GM10248 (cell line): ENCODE results near the gene PLCB4.

Experiments used
- CTCF ChIA-PET: fragments of 300-600 bp; sonication (Branson Sonifier 250); formaldehyde crosslinking; extraction: SDS; loops from one replicate; lab custom pipeline; 2021; ENCODE audit warnings: antibody characterized with exemption; lab: Yijun Ruan, JAX
- POLR2A ChIA-PET: fragments of 350-650 bp; sonication (Branson Sonifier 250); formaldehyde crosslinking; extraction: SDS; loops from one replicate; lab custom pipeline; 2020; ENCODE audit warnings: antibody characterized with exemption; lab: Yijun Ruan, JAX
- DNase-seq: peaks from one replicate; pipeline ENCODE4 v3.0.0; 2012; ENCODE audit errors: extremely low spot score
- CTCF ChIP-seq: IDR thresholded peaks from 2 replicates; pipeline ENCODE4 v1.5.1; 2012; ENCODE audit warnings: mild to moderate bottlenecking, low read depth; ENCODE audit errors: extremely low read depth, missing control alignments, control extremely low read depth

The PLCB4 gene

GRCh38 chr20:9441948-9442347, 373.1 kb downstream of the PLCB4 start:
- POLR2A ChIA-PET = no interaction called here
- DNase-seq = no peak
- TF ChIP-seq CTCF = no peak
- CTCF ChIA-PET = interaction anchor here (1.2 to 1.5 kb wide), 2 partner anchors 17 to 34 kb away, joined by 3 to 4 read pairs; no protein-coding TSS in a partner anchor

- CTCF ChIA-PET = no interaction called here
- no peak for TF ChIP-seq CTCF
- POLR2A ChIA-PET = no interaction called here
- peak; percentile 7 for DNase-seq
These were observed 374.0 kb downstream of the PLCB4 start for GRCh38 chr20:9442858-9443257.

DNA sequence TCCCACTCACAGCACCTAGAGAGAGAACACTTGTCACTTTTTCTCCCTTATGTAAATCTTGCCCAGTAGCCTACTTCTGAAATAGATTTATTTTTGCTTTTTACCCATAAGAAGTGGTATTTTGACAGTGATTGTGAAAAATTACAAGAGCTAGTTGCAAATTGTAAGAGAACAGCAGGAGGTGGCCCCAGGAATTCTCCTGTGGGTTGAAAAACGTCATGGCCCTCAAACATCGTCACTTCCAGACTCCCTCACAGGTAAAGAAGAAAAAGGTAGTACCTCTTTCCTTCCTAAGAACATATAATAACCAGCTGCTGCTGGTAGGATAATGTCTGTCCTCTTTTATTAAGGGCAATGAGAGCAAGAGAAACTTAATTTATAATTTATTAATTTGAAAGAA, 376.0 kb downstream of the PLCB4 start:
- no peak for DNase-seq
- ChIA-PET CTCF (interaction anchor here (1.5 kb wide), 1 partner anchor 25 kb away, joined by 3 read pairs; no protein-coding TSS in a partner anchor), POLR2A (no interaction called here)
- no peak for TF ChIP-seq CTCF

DNA sequence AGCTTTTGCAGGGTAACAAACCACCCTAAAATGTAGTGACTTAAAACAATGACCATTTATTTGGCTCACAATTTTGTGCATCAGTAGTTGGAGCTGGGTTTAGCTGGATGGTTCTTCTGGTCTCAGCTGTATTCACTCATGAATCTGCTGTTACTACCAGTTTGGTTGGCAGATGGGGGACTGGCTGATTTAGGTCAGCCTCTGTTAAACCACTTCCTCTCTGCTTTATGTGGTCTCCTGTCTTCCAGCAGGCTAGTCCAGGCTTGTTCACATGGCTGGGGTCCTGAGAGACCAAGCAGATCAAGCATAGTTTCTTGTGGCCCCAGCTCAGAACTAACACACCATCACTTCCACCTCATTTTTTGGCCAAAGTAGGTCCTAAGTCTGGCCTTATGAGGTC, 378.3 kb downstream of the PLCB4 start:
- no peak for DNase-seq
- TF ChIP-seq CTCF = no peak
- CTCF ChIA-PET = interaction anchor here (1.4 to 4.8 kb wide), 3 partner anchors 11 to 39 kb away, joined by 3 to 28 read pairs (median 20); no protein-coding TSS in a partner anchor
- POLR2A ChIA-PET = no interaction called here

DNA sequence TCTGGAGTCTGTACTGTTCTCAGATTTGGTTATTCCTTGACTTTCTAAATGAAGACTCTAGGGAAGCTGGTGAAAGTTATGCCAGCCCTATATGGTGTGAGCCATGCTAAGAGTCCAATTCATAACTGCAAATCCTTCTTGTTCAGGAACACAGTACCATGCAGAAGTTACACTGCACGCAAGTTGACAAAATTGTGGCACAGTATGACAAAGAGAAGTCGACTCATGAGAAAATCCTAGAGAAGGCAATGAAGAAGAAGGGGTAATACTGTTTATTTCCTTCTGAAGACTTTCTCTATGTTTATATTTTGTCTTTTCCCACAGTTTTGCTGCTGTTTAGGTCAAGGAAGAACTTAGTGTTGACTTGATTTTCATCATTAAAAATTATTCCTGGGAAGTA, 384.3 kb downstream of the PLCB4 start:
- DNase-seq = no peak
- ChIA-PET CTCF (no interaction called here), POLR2A (no interaction called here)
- TF ChIP-seq CTCF = no peak

- no peak for TF ChIP-seq CTCF
- no peak for DNase-seq
- ChIA-PET POLR2A (no interaction called here), CTCF (no interaction called here)
These were observed 385.9 kb downstream of the PLCB4 start for GRCh38 chr20:9454791-9455190.
